GM12872 (cell line): ENCODE data around the gene MED10.

Experiments used
- CTCF ChIP-seq: IDR thresholded peaks from 3 replicates; pipeline ENCODE4 v1.5.1; 2011; ENCODE audit warnings: low read depth, mild to moderate bottlenecking, low read length, moderate library complexity; ENCODE audit not compliant: insufficient read depth

MED10 gene

GRCh38 chr5:6397536-6398269 is 19.4 kb upstream of the MED10 start:
- no peak for TF ChIP-seq CTCF

DNA sequence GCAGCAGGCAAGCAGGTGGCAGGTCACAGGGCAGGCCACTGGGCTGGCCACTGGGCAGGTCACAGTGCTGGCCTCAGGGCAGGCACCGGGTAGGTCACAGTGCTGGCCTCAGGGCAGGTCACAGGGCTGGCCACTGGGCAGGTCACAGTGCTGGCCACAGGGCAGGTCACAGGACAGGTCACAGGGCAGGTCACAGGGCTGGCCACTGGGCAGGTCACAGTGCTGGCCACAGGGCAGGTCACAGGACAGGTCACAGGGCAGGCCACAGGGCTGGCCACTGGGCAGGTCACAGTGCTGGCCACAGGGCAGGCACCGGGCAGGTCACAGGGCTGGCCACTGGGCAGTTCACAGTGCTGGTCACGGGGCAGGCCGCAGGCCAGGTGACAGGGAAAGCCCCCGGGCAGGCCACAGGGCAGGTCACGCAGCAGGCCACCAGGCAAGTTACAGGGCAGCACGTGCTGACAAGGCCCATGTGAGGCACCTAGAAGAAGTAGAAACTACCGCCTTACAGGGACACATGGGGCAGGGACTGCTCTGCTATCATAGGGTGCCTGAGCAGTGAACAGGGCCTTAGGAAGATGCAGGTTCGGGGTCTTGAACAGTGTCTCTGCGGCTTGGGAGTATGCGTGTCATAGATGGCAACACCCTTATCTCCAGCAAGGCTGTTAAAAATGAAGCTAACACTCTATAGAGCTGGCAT is 18.6 kb upstream of the MED10 start:
- no peak for TF ChIP-seq CTCF

- no peak for TF ChIP-seq CTCF
Observed at GRCh38 chr5:6396043-6396442, 17.7 kb upstream of the MED10 start.

GRCh38 chr5:6395621-6396020 is 17.3 kb upstream of the MED10 start:
- no peak for TF ChIP-seq CTCF

GRCh38 chr5:6395102-6395445 is 16.7 kb upstream of the MED10 start:
- no peak for TF ChIP-seq CTCF

- TF ChIP-seq CTCF = no peak
Observed at GRCh38 chr5:6394429-6395101, 16.2 kb upstream of the MED10 start.

GRCh38 chr5:6393596-6394194 is 15.3 kb upstream of the MED10 start:
- TF ChIP-seq CTCF = no peak
